ENCODE measurements around the gene OR5C1.
A peak's percentile ranks its signal among the peaks of the same experiment; 100 is the strongest.
"Not testable (repeated sequence)": the region's sequence is repeated elsewhere in the genome, so short reads cannot be mapped to it uniquely, and the experiment has no call there.

OR5C1 gene

GRCh38 chr9:122810306-122810946, 21.7 kb downstream of the OR5C1 start:
- DNase-seq (ENCODE audit: low spot score) = peak; percentile 77

- DNase-seq (ENCODE audit: low spot score) = no peak
These were observed 24.0 kb downstream of the OR5C1 start for GRCh38 chr9:122812736-122813135.

- DNase-seq (ENCODE audit: low spot score) = no peak
These were observed 25.8 kb downstream of the OR5C1 start for GRCh38 chr9:122814545-122814944.

GRCh38 chr9:122815544-122815943, 26.8 kb downstream of the OR5C1 start:
- DNase-seq (ENCODE audit: low spot score) = no peak

GRCh38 chr9:122816163-122816867, 27.6 kb downstream of the OR5C1 start:
- peak; percentile 87 for DNase-seq (ENCODE audit: low spot score)

GRCh38 chr9:122819326-122819725, 30.6 kb downstream of the OR5C1 start:
- DNase-seq (ENCODE audit: low spot score) = peak; percentile 77

- DNase-seq (ENCODE audit: low spot score) = peak; percentile 90
These were observed 31.2 kb downstream of the OR5C1 start for GRCh38 chr9:122819791-122820489.

GRCh38 chr9:122820490-122820845, 31.7 kb downstream of the OR5C1 start:
- no peak for DNase-seq (ENCODE audit: low spot score)

GRCh38 chr9:122821278-122821943, 32.7 kb downstream of the OR5C1 start:
- peak; percentile 90 for DNase-seq (ENCODE audit: low spot score)

- DNase-seq (ENCODE audit: low spot score) = no peak
These were observed 33.3 kb downstream of the OR5C1 start for GRCh38 chr9:122822056-122822455.

- no peak for DNase-seq (ENCODE audit: low spot score)
These were observed 34.2 kb downstream of the OR5C1 start for GRCh38 chr9:122822938-122823337.

GRCh38 chr9:122827761-122828093, 39.0 kb downstream of the OR5C1 start:
- no peak for DNase-seq (ENCODE audit: low spot score)

- DNase-seq (ENCODE audit: low spot score) = not testable (repeated sequence)
These were observed 40.2 kb downstream of the OR5C1 start for GRCh38 chr9:122828965-122829284.

GRCh38 chr9:122832194-122832593, 43.5 kb downstream of the OR5C1 start:
- DNase-seq (ENCODE audit: low spot score) = no peak

GRCh38 chr9:122835313-122835731, 46.6 kb downstream of the OR5C1 start:
- peak; percentile 90 for DNase-seq (ENCODE audit: low spot score)

- DNase-seq (ENCODE audit: low spot score) = no peak
These were observed 48.6 kb downstream of the OR5C1 start for GRCh38 chr9:122837266-122837850.

GRCh38 chr9:122838441-122838840, 49.7 kb downstream of the OR5C1 start:
- DNase-seq (ENCODE audit: low spot score) = not testable (repeated sequence)
